Sigmoid colon (tissue), 7 donors: ENCODE results near the gene LNX2. TPM values are rescaled to one million over a fixed set of nuclear protein-coding genes. Genes with fewer than 3 reads are reported as not detected.

Experiments used
- DNase-seq: peaks from one replicate; pipeline ENCODE4 v3.0.0-alpha.2; 2019
- H3K27ac ChIP-seq, 4 donors: fragments of 200-600 bp; sonication (generic); one replicate each; pipeline ENCODE4 v1.5.1; 2016 to 2019; ENCODE audit warnings: mild to moderate bottlenecking in 1 of 4
- H3K27me3 ChIP-seq, 3 donors: fragments of 200-600 bp; sonication (generic); one replicate each; pipeline ENCODE4 v1.5.1; 2019; ENCODE audit warnings: mild to moderate bottlenecking in 1 of 3
- H3K36me3 ChIP-seq, 4 donors: fragments of 200-600 bp; sonication (generic); one replicate each; pipeline ENCODE4 v1.5.1; 2016 to 2019
- H3K4me1 ChIP-seq, 4 donors: fragments of 200-600 bp; sonication (generic); one replicate each; pipeline ENCODE4 v1.5.1; 2017 to 2019
- H3K4me3 ChIP-seq, 4 donors: fragments of 200-600 bp; sonication (generic); one replicate each; pipeline ENCODE4 v1.5.1; 2017 to 2019; ENCODE audit warnings: mild to moderate bottlenecking in 2 of 4, moderate library complexity in 1 of 4
- H3K9me3 ChIP-seq, 4 donors: fragments of 200-600 bp in 3 of 4; sonication (generic) in 3 of 4; one replicate each; pipeline versions ENCODE4 v1.5.1 to v1.6.1; 2013 to 2019
- CTCF ChIP-seq, 4 experiments: fragments of 450-650 bp in 3 of 4; fragments of 200-600 bp in 1 of 4; IDR thresholded peaks; one replicate each; pipeline ENCODE4 v1.5.1; 2016 to 2019; ENCODE audit warnings: antibody characterized with exemption in 4 of 4, mild to moderate bottlenecking in 3 of 4, moderate library complexity in 2 of 4
- EP300 ChIP-seq, 4 donors: sonication (generic); formaldehyde crosslinking; IDR thresholded peaks; one replicate each; pipeline ENCODE4 v1.6.1; 2017; ENCODE audit warnings: antibody characterized with exemption in 4 of 4
- POLR2A ChIP-seq, 2 donors: fragments of 450-650 bp; IDR thresholded peaks; one replicate each; pipeline ENCODE4 v1.6.1; 2016; ENCODE audit warnings: antibody characterized with exemption in 2 of 2, mild to moderate bottlenecking in 2 of 2, moderate library complexity in 2 of 2
- POLR2AphosphoS5 ChIP-seq, 4 donors: sonication (generic); formaldehyde crosslinking; IDR thresholded peaks; one replicate each; pipeline ENCODE4 v1.6.1; 2017; ENCODE audit warnings: antibody characterized with exemption in 4 of 4
- WGBS, 2 donors: extraction: QIAGEN DNeasy Blood & Tissue Kit; methylation state at CpG; one replicate each; pipeline ENCODE4 v1.1.7; 2013; 5-methylcytosine and 5-hydroxymethylcytosine counted together
- intact Hi-C: fragments of 100-400 bp; cut with DNase I; formaldehyde crosslinking; loops from one replicate; pipeline ENCODE4 v1.15.1; 2023
- polyA plus RNA-seq, 3 donors: library from polyadenylated mRNA; stranded (reverse); fragments of 200-250 nt; gene quantifications; one replicate each; pipeline ENCODE4 v1.2.3, GENCODE V29; 2013
- total RNA-seq, 4 donors: library from RNA; depleted of rRNA; stranded (reverse); fragments of >200 nt; gene quantifications; one replicate each; pipeline ENCODE4 v1.1.0, GENCODE V29; 2016
- donor health status: healthy with polysubstance abuse.
- donor health status: Bipolar disorder and iron deficiency.
- donor health status: healthy.

The LNX2 gene
- total and polyA plus RNA-seq, 7 donors, result 7.7 to 22.2 (median 10.9) TPM

GRCh38 chr13:27551562-27551961 lies 68.8 kb downstream of the LNX2 start:
- intact Hi-C loops, result no loop called here
- DNase-seq, result no peak
- 84 to 85% methylated on average over 4 of the region's 4 CpGs for WGBS, 2 donors
- no peak for TF ChIP-seq EP300 (IDR thresholded peaks at IDR 0.05)
- TF ChIP-seq POLR2A (IDR thresholded peaks at IDR 0.05), result no peak
- TF ChIP-seq POLR2AphosphoS5 (IDR thresholded peaks at IDR 0.05), result no peak
- no peak for TF ChIP-seq CTCF (IDR thresholded peaks at IDR 0.05)
- Histone ChIP-seq H3K36me3 (peaks cover 6 to 64% (median 21%) of the 10 kb centered on the region in 4 donors), H3K4me3 (no peak overlapping the region), H3K9me3 (no peaks in the 10 kb centered on the region), H3K4me1 (no peaks in the 10 kb centered on the region), H3K27ac (no peak overlapping the region), H3K27me3 (no peaks in the 10 kb centered on the region)

DNA sequence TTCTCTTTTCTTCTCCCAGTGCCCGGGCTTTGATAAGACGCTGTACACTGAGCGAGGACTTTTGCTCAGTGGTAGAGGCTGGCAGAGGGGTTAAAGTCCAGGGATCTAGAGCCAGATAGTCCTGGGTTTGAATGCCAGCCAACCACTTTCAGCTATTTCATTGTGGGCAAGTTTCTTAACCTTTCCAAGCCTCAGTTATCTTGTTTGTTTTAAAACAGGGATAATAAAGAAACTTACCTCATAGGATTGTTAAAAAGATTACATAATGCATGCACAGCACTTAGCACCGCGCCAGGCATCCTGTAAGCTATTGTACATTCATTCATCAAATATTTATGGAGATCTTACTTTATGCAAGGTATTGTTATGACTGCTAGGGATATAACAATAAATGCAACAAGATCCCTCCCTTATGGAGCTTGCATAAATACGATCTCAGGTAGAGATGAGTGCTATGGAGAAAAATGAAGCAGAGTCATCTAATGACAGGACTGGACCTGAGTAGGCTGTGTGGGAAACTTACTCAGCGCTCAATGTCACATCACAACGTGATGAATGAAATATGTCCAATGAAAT lies 70.8 kb downstream of the LNX2 start:
- Histone ChIP-seq H3K4me1 (no peaks in the 10 kb centered on the region), H3K9me3 (no peaks in the 10 kb centered on the region), H3K36me3 (peaks cover 6 to 53% (median 21%) of the 10 kb centered on the region in 4 donors), H3K4me3 (no peak overlapping the region), H3K27me3 (no peaks in the 10 kb centered on the region), H3K27ac (no peak overlapping the region)
- 23 to 74% methylated on average over 8 of the region's 8 CpGs for WGBS, 2 donors
- TF ChIP-seq POLR2A (IDR thresholded peaks at IDR 0.05) (no peak), CTCF (IDR thresholded peaks at IDR 0.05) (no peak), EP300 (IDR thresholded peaks at IDR 0.05) (no peak), POLR2AphosphoS5 (IDR thresholded peaks at IDR 0.05) (no peak)
- intact Hi-C loops, result no loop called here
- no peak for DNase-seq

DNA sequence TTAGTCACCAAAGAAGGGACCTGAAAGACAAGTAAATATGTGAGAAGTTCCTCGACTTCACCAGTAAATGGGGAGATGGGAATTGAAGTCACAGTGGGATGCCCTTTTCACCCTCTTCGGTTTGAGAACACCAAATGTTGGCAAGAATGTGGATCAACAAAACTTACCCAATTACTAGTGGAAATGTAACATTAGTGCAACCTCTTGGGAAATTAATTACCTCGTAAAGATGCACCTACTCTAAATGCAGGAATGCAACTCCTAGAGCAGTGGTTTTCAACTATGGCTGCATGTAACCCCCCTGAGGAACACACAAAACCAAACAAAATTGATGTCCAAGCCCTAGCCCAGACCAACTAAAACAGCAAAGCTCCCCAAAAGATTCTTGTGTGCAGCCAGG lies 78.1 kb downstream of the LNX2 start:
- TF ChIP-seq POLR2A (IDR thresholded peaks at IDR 0.05) (no peak), EP300 (IDR thresholded peaks at IDR 0.05) (no peak), POLR2AphosphoS5 (IDR thresholded peaks at IDR 0.05) (no peak), CTCF (IDR thresholded peaks at IDR 0.05) (no peak)
- Histone ChIP-seq H3K36me3 (peaks cover 0 to 6% (median 0%) of the 10 kb centered on the region in 4 donors), H3K4me3 (no peak overlapping the region), H3K27ac (no peak overlapping the region), H3K9me3 (no peaks in the 10 kb centered on the region), H3K27me3 (no peaks in the 10 kb centered on the region), H3K4me1 (no peaks in the 10 kb centered on the region)
- no peak for DNase-seq
- intact Hi-C loops, result no loop called here
- 83 to 91% methylated on average over 3 of the region's 3 CpGs for WGBS, 2 donors

DNA sequence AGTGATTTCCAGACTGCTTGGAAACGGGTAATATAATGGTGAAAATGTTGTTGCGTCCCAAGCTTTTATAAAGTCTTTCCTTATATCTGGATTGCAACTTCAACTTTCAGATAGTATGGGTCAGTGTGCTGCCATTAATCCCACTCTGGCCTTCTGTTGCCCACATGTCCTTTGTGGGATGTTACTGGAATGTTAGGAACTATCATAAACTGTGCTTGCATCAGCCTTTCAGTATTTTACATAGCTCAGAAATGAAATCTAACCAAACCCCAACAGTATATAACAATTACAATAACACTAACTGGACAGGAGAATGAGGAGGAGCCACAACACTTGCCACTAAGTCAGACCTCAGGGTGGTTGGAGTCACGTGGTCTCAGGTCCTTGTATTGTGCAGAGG lies 78.9 kb downstream of the LNX2 start:
- Histone ChIP-seq H3K4me3 (no peak overlapping the region), H3K36me3 (peaks cover 0 to 6% (median 0%) of the 10 kb centered on the region in 4 donors), H3K4me1 (no peaks in the 10 kb centered on the region), H3K27ac (no peak overlapping the region), H3K9me3 (no peaks in the 10 kb centered on the region), H3K27me3 (no peaks in the 10 kb centered on the region)
- DNase-seq, result no peak
- 89 to 92% methylated on average over 3 of the region's 3 CpGs for WGBS, 2 donors
- TF ChIP-seq CTCF (IDR thresholded peaks at IDR 0.05), result no peak
- TF ChIP-seq POLR2A (IDR thresholded peaks at IDR 0.05), result no peak
- TF ChIP-seq POLR2AphosphoS5 (IDR thresholded peaks at IDR 0.05), result no peak
- TF ChIP-seq EP300 (IDR thresholded peaks at IDR 0.05), result no peak
- intact Hi-C loops, result no loop called here
